HL-60 (cell line): ENCODE data around the gene DNAH7.

Source experiments
- CTCF ChIP-seq: IDR thresholded peaks from one replicate; pipeline ENCODE4 v1.5.1; 2011; ENCODE audit warnings: low read length, control low read depth, inconsistent platforms; ENCODE audit not compliant: insufficient read depth
- GABPA ChIP-seq: IDR thresholded peaks from 2 replicates; pipeline ENCODE4 v1.6.1; 2012; ENCODE audit warnings: low read depth
- POLR2AphosphoS5 ChIP-seq: IDR thresholded peaks from 2 replicates; pipeline ENCODE4 v1.6.1; 2012; ENCODE audit warnings: low read depth
- REST ChIP-seq: IDR thresholded peaks from 2 replicates; pipeline ENCODE4 v1.6.1; 2012; ENCODE audit warnings: low read depth; ENCODE audit not compliant: insufficient replicate concordance
- SPI1 ChIP-seq: IDR thresholded peaks from 2 replicates; pipeline ENCODE4 v1.6.1; 2012; ENCODE audit warnings: low read depth, mild to moderate bottlenecking, borderline replicate concordance

- TF ChIP-seq CTCF: no peak
- TF ChIP-seq GABPA: no peak
- TF ChIP-seq POLR2AphosphoS5: no peak
- TF ChIP-seq REST: no peak
- TF ChIP-seq SPI1: no peak
Observed at GRCh38 chr2:196086517-196087368, 18.1 kb upstream of the DNAH7 start.
